ENCODE results near the gene ZNRF1.

The ZNRF1 gene

GRCh38 chr16:75026892-75027391 lies 28.1 kb downstream of the ZNRF1 start:
- Histone ChIP-seq H3K4me3 (no peak overlapping the region), H3K27ac (peak overlapping the region; percentile 85 to 91)
- no peak for TF ChIP-seq CTCF (IDR thresholded peaks at IDR 0.05)
- no peak for DNase-seq (ENCODE audit: low spot score)

- TF ChIP-seq CTCF (IDR thresholded peaks at IDR 0.05) = no peak
- Histone ChIP-seq H3K27ac (peak overlapping the region; percentile 27 to 35), H3K4me3 (no peak overlapping the region)
- no peak for DNase-seq (ENCODE audit: low spot score)
These were observed 28.9 kb downstream of the ZNRF1 start for GRCh38 chr16:75027520-75028300.

- Histone ChIP-seq H3K4me3 (no peak overlapping the region), H3K27ac (no peak overlapping the region)
- no peak for DNase-seq (ENCODE audit: low spot score)
- TF ChIP-seq CTCF (IDR thresholded peaks at IDR 0.05) = no peak
These were observed 29.8 kb downstream of the ZNRF1 start for GRCh38 chr16:75028544-75029135.

- no peak for DNase-seq (ENCODE audit: low spot score)
- no peak for TF ChIP-seq CTCF (IDR thresholded peaks at IDR 0.05)
- H3K27ac ChIP-seq = no peak overlapping the region
- no peak overlapping the region for H3K4me3 ChIP-seq
These were observed 31.0 kb downstream of the ZNRF1 start for GRCh38 chr16:75029854-75030253.

- DNase-seq (ENCODE audit: low spot score) = no peak
- Histone ChIP-seq H3K4me3 (no peak overlapping the region), H3K27ac (no peak overlapping the region)
- no peak for TF ChIP-seq CTCF (IDR thresholded peaks at IDR 0.05)
These were observed 33.8 kb downstream of the ZNRF1 start for GRCh38 chr16:75032655-75033054.

- no peak overlapping the region for H3K4me3 ChIP-seq
- no peak for TF ChIP-seq CTCF (IDR thresholded peaks at IDR 0.05)
- DNase-seq (ENCODE audit: low spot score) = no peak
- no peak overlapping the region for H3K27ac ChIP-seq
These were observed 36.7 kb downstream of the ZNRF1 start for GRCh38 chr16:75035410-75035968.

Measured in coronary artery (tissue), 2 donors.